WTC11 (cell line): Measurements from ENCODE around the gene DYSF. TPM values are rescaled to one million over a fixed set of nuclear protein-coding genes. Genes with fewer than 3 reads are reported as not detected.

Experiments
- ATAC-seq: fragments of 200-7000 bp; cut with Tn5 transposase; 2 replicates; pipeline ENCODE4 v1.10.0; 2021; ENCODE audit warnings: mild to moderate bottlenecking, moderate library complexity
- CTCF ChIA-PET: fragments of 300-600 bp; sonication (Branson Sonifier 250); formaldehyde crosslinking; loops from one replicate; lab custom pipeline; 2021; ENCODE audit warnings: antibody characterized with exemption; lab: Charles Lee
- POLR2A ChIA-PET: fragments of 350-600 bp; sonication (Branson Sonifier 250); formaldehyde crosslinking; loops from one replicate; lab custom pipeline; 2021; ENCODE audit warnings: antibody characterized with exemption; lab: Charles Lee
- DNase-seq: peaks from one replicate; pipeline ENCODE4 v3.0.0; 2021; ENCODE audit warnings: low spot score
- H3K27ac Mint-ChIP-seq: 2 replicates; pipeline ENCODE4 v1.8.0; 2021; ENCODE audit warnings: mixed read lengths
- H3K27me3 Mint-ChIP-seq: 2 replicates; pipeline ENCODE4 v1.8.0; 2021; ENCODE audit warnings: low read depth, mild to moderate bottlenecking, moderate library complexity, mixed read lengths
- H3K36me3 Mint-ChIP-seq: 2 replicates; pipeline ENCODE4 v1.8.0; 2021; ENCODE audit warnings: mixed read lengths
- H3K4me1 Mint-ChIP-seq: 2 replicates; pipeline ENCODE4 v1.8.0; 2022; ENCODE audit warnings: mixed read lengths
- H3K4me3 Mint-ChIP-seq: 2 replicates; pipeline ENCODE4 v1.8.0; 2021; ENCODE audit warnings: mild to moderate bottlenecking, moderate library complexity, mixed read lengths
- H3K9me3 Mint-ChIP-seq: 2 replicates; pipeline ENCODE4 v1.8.0; 2021; ENCODE audit warnings: mixed read lengths
- CBFB ChIP-seq: sonication (generic); formaldehyde crosslinking; IDR thresholded peaks from 2 replicates; pipeline ENCODE4 v1.8.1; 2022; ENCODE audit warnings: mild to moderate bottlenecking, low read depth, missing genetic modification reagents
- ELF4 ChIP-seq: sonication (generic); formaldehyde crosslinking; IDR thresholded peaks from 2 replicates; pipeline ENCODE4 v1.8.1; 2022; ENCODE audit warnings: low read depth, mild to moderate bottlenecking, moderate library complexity, missing genetic modification reagents
- ETV6 ChIP-seq: sonication (generic); formaldehyde crosslinking; IDR thresholded peaks from 2 replicates; pipeline ENCODE4 v1.8.1; 2022; ENCODE audit warnings: mild to moderate bottlenecking, missing genetic modification reagents
- FOXJ3 ChIP-seq: sonication (generic); formaldehyde crosslinking; IDR thresholded peaks from 2 replicates; pipeline ENCODE4 v1.9.0; 2021; ENCODE audit warnings: missing genetic modification reagents, mild to moderate bottlenecking, borderline replicate concordance
- GRHL2 ChIP-seq: fragments of 250-450 bp; sonication (Bioruptor Pico); IDR thresholded peaks from 2 replicates; pipeline ENCODE4 v1.8.0; 2022; ENCODE audit warnings: mild to moderate bottlenecking, moderate library complexity; ENCODE audit not compliant: insufficient replicate concordance, severe bottlenecking
- HMGA2 ChIP-seq: fragments of 250-450 bp; sonication (Bioruptor Pico); IDR thresholded peaks from 2 replicates; pipeline ENCODE4 v1.4.0; 2021; ENCODE audit warnings: mild to moderate bottlenecking, moderate library complexity
- IRF2 ChIP-seq: sonication (generic); formaldehyde crosslinking; IDR thresholded peaks from 2 replicates; pipeline ENCODE4 v1.8.0; 2022; ENCODE audit warnings: low read depth, missing genetic modification reagents, borderline replicate concordance
- JAZF1 ChIP-seq: fragments of 250-450 bp; sonication (Bioruptor Pico); IDR thresholded peaks from 2 replicates; pipeline ENCODE4 v1.9.0; 2021; ENCODE audit warnings: moderate library complexity, mild to moderate bottlenecking, inconsistent platforms
- NFYB ChIP-seq: sonication (generic); formaldehyde crosslinking; conservative IDR thresholded peaks from 2 replicates; pipeline ENCODE4 v1.8.0; 2022; ENCODE audit warnings: low read depth, missing genetic modification reagents
- NR1H2 ChIP-seq: sonication (generic); formaldehyde crosslinking; IDR thresholded peaks from 2 replicates; pipeline ENCODE4 v1.9.0; 2021; ENCODE audit warnings: mild to moderate bottlenecking, moderate library complexity, missing genetic modification reagents
- OVOL2 ChIP-seq: fragments of 250-450 bp; sonication (Bioruptor Pico); IDR thresholded peaks from 2 replicates; pipeline ENCODE4 v1.9.0; 2021; ENCODE audit warnings: mild to moderate bottlenecking, borderline replicate concordance
- SMAD3 ChIP-seq: sonication (generic); formaldehyde crosslinking; IDR thresholded peaks from 2 replicates; pipeline ENCODE4 v1.8.0; 2022; ENCODE audit warnings: missing genetic modification reagents, mild to moderate bottlenecking, borderline replicate concordance
- ZBTB21 ChIP-seq: sonication (generic); formaldehyde crosslinking; IDR thresholded peaks from 2 replicates; pipeline ENCODE4 v1.8.1; 2023; ENCODE audit warnings: mild to moderate bottlenecking, missing genetic modification reagents, borderline replicate concordance
- ZNF121 ChIP-seq: sonication (generic); formaldehyde crosslinking; IDR thresholded peaks from 2 replicates; pipeline ENCODE4 v1.8.0; 2023; ENCODE audit warnings: missing genetic modification reagents
- ZNF317 ChIP-seq: sonication (generic); formaldehyde crosslinking; IDR thresholded peaks from 2 replicates; pipeline ENCODE4 v1.8.1; 2023; ENCODE audit warnings: low read depth, mild to moderate bottlenecking, moderate library complexity, missing genetic modification reagents, borderline replicate concordance
- total RNA-seq: library from RNA; stranded (reverse); gene quantifications from 3 replicates; pipeline ENCODE4 v1.2.3, GENCODE V29; 2021
- TF ChIP-seq, protein P1 (sequence below): sonication (generic); formaldehyde crosslinking; IDR thresholded peaks from 2 replicates; pipeline ENCODE4 v1.8.0; 2022; ENCODE audit warnings: mild to moderate bottlenecking, missing genetic modification reagents
- TF ChIP-seq, protein P2 (sequence below): sonication (generic); formaldehyde crosslinking; IDR thresholded peaks from 2 replicates; pipeline ENCODE4 v1.8.1; 2023; ENCODE audit warnings: mild to moderate bottlenecking, moderate library complexity, missing genetic modification reagents
- TF ChIP-seq, protein P3 (sequence below): sonication (generic); formaldehyde crosslinking; conservative IDR thresholded peaks from 2 replicates; pipeline ENCODE4 v1.8.1; 2022; ENCODE audit warnings: mild to moderate bottlenecking, missing genetic modification reagents
- TF ChIP-seq, protein P4 (sequence below): sonication (generic); formaldehyde crosslinking; IDR thresholded peaks from 2 replicates; pipeline ENCODE4 v1.8.1; 2023; ENCODE audit warnings: mild to moderate bottlenecking, missing genetic modification reagents
- TF ChIP-seq, protein P5 (sequence below): sonication (generic); formaldehyde crosslinking; IDR thresholded peaks from 2 replicates; pipeline ENCODE4 v1.8.1; 2022; ENCODE audit warnings: missing genetic modification reagents, borderline replicate concordance
- TF ChIP-seq, protein P6 (sequence below): sonication (generic); formaldehyde crosslinking; IDR thresholded peaks from 2 replicates; pipeline ENCODE4 v1.8.1; 2022; ENCODE audit warnings: mild to moderate bottlenecking, moderate library complexity, missing genetic modification reagents
- TF ChIP-seq, protein P7 (sequence below): fragments of 250-450 bp; sonication (Bioruptor Pico); IDR thresholded peaks from 2 replicates; pipeline ENCODE4 v1.8.0; 2021; ENCODE audit warnings: mild to moderate bottlenecking

The DYSF gene
- total RNA-seq, 1 experiment from 2014 or later = 14.8 TPM

DNA sequence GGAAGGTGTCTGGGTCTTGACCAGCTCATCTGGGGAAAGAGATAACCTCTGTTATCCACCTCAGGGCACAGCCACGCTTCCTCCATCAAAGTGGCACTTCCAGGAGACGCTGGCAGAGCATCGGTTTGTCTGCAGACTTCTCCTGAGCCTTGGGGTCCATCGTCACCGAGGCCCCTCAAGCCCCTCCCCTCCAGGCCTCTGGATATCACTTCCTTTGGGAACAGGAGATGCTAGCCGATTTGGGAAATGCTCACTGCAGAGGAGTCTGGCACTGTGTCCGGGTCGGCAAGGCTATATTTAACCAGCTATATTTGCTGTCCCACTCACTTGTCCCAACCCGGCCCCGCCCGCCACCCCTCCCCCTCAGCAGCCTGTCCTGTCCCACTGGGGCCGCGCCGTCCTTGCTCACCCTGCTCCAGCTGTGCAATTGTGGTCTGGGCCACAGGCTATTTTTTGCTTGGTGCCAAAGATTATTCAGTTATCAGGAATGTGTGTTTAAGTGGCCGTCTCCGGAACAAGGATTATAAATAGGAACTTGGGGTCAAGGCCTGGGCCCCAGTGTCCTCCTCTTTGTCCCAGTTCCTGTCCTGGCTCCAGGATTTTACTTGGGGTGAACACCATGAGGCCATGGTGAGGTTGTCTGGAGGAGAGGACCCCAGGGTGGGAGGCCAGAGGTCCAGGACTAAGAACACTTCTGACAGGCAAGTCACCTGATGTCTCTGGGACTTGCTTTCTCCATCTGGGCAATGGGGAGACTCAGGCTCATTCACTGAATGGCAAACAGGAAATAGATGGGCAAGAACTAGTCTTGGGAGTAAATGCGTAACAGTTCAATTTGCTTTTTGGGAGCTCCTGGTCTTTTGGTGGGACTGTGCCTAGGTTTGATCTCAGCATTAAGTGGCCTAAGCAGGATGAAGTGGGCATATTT is 263.6 kb downstream of the DYSF start (continued):
- TF ChIP-seq, protein P1, sequence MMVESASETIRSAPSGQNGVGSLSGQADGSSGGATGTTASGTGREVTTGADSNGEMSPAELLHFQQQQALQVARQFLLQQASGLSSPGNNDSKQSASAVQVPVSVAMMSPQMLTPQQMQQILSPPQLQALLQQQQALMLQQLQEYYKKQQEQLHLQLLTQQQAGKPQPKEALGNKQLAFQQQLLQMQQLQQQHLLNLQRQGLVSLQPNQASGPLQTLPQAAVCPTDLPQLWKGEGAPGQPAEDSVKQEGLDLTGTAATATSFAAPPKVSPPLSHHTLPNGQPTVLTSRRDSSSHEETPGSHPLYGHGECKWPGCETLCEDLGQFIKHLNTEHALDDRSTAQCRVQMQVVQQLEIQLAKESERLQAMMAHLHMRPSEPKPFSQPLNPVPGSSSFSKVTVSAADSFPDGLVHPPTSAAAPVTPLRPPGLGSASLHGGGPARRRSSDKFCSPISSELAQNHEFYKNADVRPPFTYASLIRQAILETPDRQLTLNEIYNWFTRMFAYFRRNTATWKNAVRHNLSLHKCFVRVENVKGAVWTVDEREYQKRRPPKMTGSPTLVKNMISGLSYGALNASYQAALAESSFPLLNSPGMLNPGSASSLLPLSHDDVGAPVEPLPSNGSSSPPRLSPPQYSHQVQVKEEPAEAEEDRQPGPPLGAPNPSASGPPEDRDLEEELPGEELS (CRISPR knock-in tag) = no peak
- TF ChIP-seq, protein P2, sequence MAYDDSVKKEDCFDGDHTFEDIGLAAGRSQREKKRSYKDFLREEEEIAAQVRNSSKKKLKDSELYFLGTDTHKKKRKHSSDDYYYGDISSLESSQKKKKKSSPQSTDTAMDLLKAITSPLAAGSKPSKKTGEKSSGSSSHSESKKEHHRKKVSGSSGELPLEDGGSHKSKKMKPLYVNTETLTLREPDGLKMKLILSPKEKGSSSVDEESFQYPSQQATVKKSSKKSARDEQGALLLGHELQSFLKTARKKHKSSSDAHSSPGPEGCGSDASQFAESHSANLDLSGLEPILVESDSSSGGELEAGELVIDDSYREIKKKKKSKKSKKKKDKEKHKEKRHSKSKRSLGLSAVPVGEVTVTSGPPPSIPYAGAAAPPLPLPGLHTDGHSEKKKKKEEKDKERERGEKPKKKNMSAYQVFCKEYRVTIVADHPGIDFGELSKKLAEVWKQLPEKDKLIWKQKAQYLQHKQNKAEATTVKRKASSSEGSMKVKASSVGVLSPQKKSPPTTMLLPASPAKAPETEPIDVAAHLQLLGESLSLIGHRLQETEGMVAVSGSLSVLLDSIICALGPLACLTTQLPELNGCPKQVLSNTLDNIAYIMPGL = no peak
- no peak for TF ChIP-seq OVOL2 (CRISPR knock-in tag)

DNA sequence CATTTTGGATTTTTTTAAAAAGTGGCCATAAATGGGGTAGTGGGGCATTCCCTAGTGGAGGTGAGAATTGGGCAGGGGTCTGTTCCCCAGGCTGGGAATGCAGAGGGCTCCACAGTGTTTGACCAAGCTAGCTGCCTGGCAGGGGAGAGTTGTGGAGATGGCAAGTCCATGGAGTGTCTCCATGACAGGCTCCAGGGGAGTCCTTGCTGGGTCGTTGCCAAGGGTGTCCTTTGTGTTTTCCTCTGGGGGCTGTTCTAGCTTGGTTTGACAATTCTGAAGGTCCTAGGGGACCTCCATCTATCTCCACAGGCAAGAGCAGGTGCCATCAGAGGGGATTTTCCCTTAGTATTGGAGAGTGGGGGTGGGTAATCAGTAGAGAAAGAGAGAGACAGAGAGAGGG is 265.3 kb downstream of the DYSF start:
- H3K27me3 Mint-ChIP-seq = no peaks in the 10 kb centered on the region; the same call in 1 of the 2 replicates
- ATAC-seq = no peak
- CTCF ChIA-PET = no interaction called here
- TF ChIP-seq JAZF1 (CRISPR knock-in tag) = no peak
- no peak for TF ChIP-seq GRHL2 (CRISPR knock-in tag)
- TF ChIP-seq, protein P3, sequence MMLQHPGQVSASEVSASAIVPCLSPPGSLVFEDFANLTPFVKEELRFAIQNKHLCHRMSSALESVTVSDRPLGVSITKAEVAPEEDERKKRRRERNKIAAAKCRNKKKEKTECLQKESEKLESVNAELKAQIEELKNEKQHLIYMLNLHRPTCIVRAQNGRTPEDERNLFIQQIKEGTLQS = no peak
- TF ChIP-seq, protein P4, sequence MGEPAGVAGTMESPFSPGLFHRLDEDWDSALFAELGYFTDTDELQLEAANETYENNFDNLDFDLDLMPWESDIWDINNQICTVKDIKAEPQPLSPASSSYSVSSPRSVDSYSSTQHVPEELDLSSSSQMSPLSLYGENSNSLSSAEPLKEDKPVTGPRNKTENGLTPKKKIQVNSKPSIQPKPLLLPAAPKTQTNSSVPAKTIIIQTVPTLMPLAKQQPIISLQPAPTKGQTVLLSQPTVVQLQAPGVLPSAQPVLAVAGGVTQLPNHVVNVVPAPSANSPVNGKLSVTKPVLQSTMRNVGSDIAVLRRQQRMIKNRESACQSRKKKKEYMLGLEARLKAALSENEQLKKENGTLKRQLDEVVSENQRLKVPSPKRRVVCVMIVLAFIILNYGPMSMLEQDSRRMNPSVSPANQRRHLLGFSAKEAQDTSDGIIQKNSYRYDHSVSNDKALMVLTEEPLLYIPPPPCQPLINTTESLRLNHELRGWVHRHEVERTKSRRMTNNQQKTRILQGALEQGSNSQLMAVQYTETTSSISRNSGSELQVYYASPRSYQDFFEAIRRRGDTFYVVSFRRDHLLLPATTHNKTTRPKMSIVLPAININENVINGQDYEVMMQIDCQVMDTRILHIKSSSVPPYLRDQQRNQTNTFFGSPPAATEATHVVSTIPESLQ (CRISPR knock-in tag) = no peak
- TF ChIP-seq ZNF121 (CRISPR knock-in tag) = no peak
- TF ChIP-seq ZNF317 (CRISPR knock-in tag) = no peak
- no peak for TF ChIP-seq HMGA2
- TF ChIP-seq, protein P5, sequence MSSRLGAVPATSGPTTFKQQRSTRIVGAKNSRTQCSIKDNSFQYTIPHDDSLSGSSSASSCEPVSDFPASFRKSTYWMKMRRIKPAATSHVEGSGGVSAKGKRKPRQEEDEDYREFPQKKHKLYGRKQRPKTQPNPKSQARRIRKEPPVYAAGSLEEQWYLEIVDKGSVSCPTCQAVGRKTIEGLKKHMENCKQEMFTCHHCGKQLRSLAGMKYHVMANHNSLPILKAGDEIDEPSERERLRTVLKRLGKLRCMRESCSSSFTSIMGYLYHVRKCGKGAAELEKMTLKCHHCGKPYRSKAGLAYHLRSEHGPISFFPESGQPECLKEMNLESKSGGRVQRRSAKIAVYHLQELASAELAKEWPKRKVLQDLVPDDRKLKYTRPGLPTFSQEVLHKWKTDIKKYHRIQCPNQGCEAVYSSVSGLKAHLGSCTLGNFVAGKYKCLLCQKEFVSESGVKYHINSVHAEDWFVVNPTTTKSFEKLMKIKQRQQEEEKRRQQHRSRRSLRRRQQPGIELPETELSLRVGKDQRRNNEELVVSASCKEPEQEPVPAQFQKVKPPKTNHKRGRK = no peak
- no peak for TF ChIP-seq ETV6
- no peak for TF ChIP-seq ZBTB21
- no peak for TF ChIP-seq IRF2
- TF ChIP-seq, protein P6, sequence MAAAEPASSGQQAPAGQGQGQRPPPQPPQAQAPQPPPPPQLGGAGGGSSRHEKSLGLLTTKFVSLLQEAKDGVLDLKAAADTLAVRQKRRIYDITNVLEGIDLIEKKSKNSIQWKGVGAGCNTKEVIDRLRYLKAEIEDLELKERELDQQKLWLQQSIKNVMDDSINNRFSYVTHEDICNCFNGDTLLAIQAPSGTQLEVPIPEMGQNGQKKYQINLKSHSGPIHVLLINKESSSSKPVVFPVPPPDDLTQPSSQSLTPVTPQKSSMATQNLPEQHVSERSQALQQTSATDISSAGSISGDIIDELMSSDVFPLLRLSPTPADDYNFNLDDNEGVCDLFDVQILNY (CRISPR knock-in tag) = no peak
- TF ChIP-seq NR1H2 (CRISPR knock-in tag) = no peak
- no peak for TF ChIP-seq NFYB (CRISPR knock-in tag)
- no peak for TF ChIP-seq ELF4 (CRISPR knock-in tag)
- TF ChIP-seq, protein P7, sequence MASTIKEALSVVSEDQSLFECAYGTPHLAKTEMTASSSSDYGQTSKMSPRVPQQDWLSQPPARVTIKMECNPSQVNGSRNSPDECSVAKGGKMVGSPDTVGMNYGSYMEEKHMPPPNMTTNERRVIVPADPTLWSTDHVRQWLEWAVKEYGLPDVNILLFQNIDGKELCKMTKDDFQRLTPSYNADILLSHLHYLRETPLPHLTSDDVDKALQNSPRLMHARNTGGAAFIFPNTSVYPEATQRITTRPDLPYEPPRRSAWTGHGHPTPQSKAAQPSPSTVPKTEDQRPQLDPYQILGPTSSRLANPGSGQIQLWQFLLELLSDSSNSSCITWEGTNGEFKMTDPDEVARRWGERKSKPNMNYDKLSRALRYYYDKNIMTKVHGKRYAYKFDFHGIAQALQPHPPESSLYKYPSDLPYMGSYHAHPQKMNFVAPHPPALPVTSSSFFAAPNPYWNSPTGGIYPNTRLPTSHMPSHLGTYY (CRISPR knock-in tag) = no peak
- TF ChIP-seq SMAD3 (CRISPR knock-in tag) = no peak
- TF ChIP-seq CBFB = no peak
- no peak for TF ChIP-seq FOXJ3
- POLR2A ChIA-PET = no interaction called here
- H3K27ac Mint-ChIP-seq = no peak overlapping the region
- no peaks in the 10 kb centered on the region for H3K4me1 Mint-ChIP-seq
- H3K36me3 Mint-ChIP-seq = no peaks in the 10 kb centered on the region; the same call in 1 of the 2 replicates
- H3K4me3 Mint-ChIP-seq = no peak overlapping the region
- no peak for DNase-seq
- H3K9me3 Mint-ChIP-seq = peaks cover 7% of the 10 kb centered on the region
